ENCODE measurements around the gene DDR1.
"Not testable (repeated sequence)": the region's sequence is repeated elsewhere in the genome, so short reads cannot be mapped to it uniquely, and the experiment has no call there.

Gene DDR1

DNA sequence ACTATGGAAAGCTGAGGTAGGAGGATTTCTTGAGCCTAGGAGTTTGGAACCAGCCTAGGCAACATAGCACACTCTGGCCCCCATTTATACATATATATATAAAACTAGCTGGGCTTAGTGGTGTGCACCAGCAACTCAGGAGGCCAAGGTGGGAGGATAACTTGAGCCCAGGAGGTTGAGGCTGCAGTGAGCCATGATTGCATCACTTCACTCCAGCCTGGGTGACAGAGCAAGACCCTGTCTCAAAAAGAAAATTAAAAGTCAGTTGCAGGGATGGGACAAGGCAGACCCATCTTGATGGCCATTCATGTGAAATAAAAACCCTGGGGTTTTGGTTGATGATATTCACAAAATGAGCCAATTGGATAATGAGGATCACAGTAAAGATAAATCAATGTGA is 17.1 kb downstream of the DDR1 start:
- ATAC-seq, result no peak; the same call in 2 of the 3 replicates
- TF ChIP-seq ZFP30 (CRISPR knock-in tag; IDR thresholded peaks at IDR 0.05), result no peak
- no peak for TF ChIP-seq TOX (CRISPR knock-in tag; IDR thresholded peaks at IDR 0.05; ENCODE audit: borderline replicate concordance)
- no peak for TF ChIP-seq OSR1 (CRISPR knock-in tag; IDR thresholded peaks at IDR 0.05)
- no peak for TF ChIP-seq ZFP3 (CRISPR knock-in tag; IDR thresholded peaks at IDR 0.05)
- TF ChIP-seq ZC3H10 (CRISPR knock-in tag; IDR thresholded peaks at IDR 0.05), result no peak
- no peak for TF ChIP-seq ESRRG (CRISPR knock-in tag; IDR thresholded peaks at IDR 0.05)
- TF ChIP-seq PATZ1 (CRISPR knock-in tag; IDR thresholded peaks at IDR 0.05; ENCODE audit: borderline replicate concordance), result no peak
- TF ChIP-seq CREB5 (CRISPR knock-in tag; IDR thresholded peaks at IDR 0.05; ENCODE audit: low read depth), result no peak
- TF ChIP-seq SNAI2 (CRISPR knock-in tag; IDR thresholded peaks at IDR 0.05), result no peak
- no peak for TF ChIP-seq TCF4 (CRISPR knock-in tag; IDR thresholded peaks at IDR 0.05; ENCODE audit: borderline replicate concordance)
- no peak for TF ChIP-seq BACH2 (CRISPR knock-in tag; IDR thresholded peaks at IDR 0.05; ENCODE audit: borderline replicate concordance)
- no peak for TF ChIP-seq CSDC2 (CRISPR knock-in tag; IDR thresholded peaks at IDR 0.05)
- TF ChIP-seq TSHZ2 (CRISPR knock-in tag; IDR thresholded peaks at IDR 0.05), result no peak

DNA sequence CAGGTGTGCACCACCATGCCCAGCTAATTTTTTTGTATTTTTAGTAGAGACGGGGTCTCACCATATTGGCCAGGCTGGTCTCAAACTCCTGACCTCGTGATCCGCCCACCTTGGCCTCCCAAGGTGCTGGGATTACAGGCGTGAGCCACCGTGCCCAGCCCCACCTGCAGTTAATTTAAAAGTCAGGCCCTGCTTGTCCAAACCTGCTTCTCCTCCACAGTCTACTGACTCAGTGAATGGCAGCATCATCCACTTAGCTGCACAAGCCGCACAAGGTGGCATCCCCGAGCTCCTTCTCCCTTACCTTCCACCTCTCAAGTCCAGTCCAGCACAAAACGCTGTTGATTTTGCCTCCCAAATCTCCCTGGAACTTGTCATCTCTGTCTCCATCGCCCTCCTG is 17.9 kb downstream of the DDR1 start:
- ATAC-seq, result not testable (repeated sequence)

DNA sequence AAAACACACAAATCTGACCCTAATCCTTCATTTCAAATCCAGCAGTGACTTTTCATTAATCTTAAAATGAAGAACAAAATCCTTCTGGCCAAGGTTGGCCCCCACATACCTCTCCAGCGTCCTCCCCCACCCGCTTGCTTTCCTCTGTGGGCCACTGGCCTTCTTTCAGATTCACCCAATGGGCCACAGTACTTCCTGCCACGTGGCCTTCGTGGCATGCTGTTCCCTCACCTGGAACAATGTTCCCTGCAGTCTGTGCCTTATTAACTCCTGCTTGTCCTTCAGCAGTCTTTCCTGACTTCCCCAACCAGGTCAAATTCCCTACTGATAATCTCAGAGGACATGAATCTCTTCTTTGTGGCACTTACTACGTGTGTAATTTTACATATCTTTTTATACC is 18.4 kb downstream of the DDR1 start:
- TF ChIP-seq OSR1 (CRISPR knock-in tag; IDR thresholded peaks at IDR 0.05) (no peak), CREB5 (CRISPR knock-in tag; IDR thresholded peaks at IDR 0.05; ENCODE audit: low read depth) (no peak), ZNF70 (CRISPR knock-in tag; IDR thresholded peaks at IDR 0.05) (no peak), ZFP30 (CRISPR knock-in tag; IDR thresholded peaks at IDR 0.05) (no peak), PPARA (CRISPR knock-in tag; IDR thresholded peaks at IDR 0.05; ENCODE audit: borderline replicate concordance) (no peak), ZNF8 (CRISPR knock-in tag; IDR thresholded peaks at IDR 0.05) (no peak), TSHZ2 (CRISPR knock-in tag; IDR thresholded peaks at IDR 0.05) (no peak), ESRRG (CRISPR knock-in tag; IDR thresholded peaks at IDR 0.05) (no peak), ZFP3 (CRISPR knock-in tag; IDR thresholded peaks at IDR 0.05) (no peak), RARB (CRISPR knock-in tag; IDR thresholded peaks at IDR 0.05) (no peak), ISL1 (CRISPR knock-in tag; IDR thresholded peaks at IDR 0.05) (no peak), CSDC2 (CRISPR knock-in tag; IDR thresholded peaks at IDR 0.05) (no peak), SNAI2 (CRISPR knock-in tag; IDR thresholded peaks at IDR 0.05) (no peak), BACH2 (CRISPR knock-in tag; IDR thresholded peaks at IDR 0.05; ENCODE audit: borderline replicate concordance) (no peak)
- TF ChIP-seq, protein P1, sequence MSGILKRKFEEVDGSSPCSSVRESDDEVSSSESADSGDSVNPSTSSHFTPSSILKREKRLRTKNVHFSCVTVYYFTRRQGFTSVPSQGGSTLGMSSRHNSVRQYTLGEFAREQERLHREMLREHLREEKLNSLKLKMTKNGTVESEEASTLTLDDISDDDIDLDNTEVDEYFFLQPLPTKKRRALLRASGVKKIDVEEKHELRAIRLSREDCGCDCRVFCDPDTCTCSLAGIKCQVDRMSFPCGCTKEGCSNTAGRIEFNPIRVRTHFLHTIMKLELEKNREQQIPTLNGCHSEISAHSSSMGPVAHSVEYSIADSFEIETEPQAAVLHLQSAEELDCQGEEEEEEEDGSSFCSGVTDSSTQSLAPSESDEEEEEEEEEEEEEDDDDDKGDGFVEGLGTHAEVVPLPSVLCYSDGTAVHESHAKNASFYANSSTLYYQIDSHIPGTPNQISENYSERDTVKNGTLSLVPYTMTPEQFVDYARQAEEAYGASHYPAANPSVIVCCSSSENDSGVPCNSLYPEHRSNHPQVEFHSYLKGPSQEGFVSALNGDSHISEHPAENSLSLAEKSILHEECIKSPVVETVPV (CRISPR knock-in tag; IDR thresholded peaks at IDR 0.05), result no peak
- ATAC-seq, result no peak
